Fibroblast of the aortic adventitia (primary cell): ENCODE data around the gene TICRR. TPM values are rescaled to one million over a fixed set of nuclear protein-coding genes. Genes with fewer than 3 reads are reported as not detected.
A peak's percentile ranks its signal among the peaks of the same experiment; 100 is the strongest.

Experiments used
- DNase-seq: peaks from one replicate; pipeline ENCODE4 v3.0.0-alpha.2; 2010; ENCODE audit warnings: low read depth
- H3K4me3 ChIP-seq: 2 replicates; pipeline ENCODE4 v1.5.1; 2011; ENCODE audit warnings: low read depth, mild to moderate bottlenecking, control low read depth, low read length, moderate library complexity
- total RNA-seq: library from RNA; depleted of rRNA; stranded (reverse); fragments of >200 nt; gene quantifications from 2 replicates; pipeline ENCODE4 v1.2.3, GENCODE V29; 2012; ENCODE audit warnings: low replicate concordance
- TF ChIP-seq, protein P1 (sequence below): IDR thresholded peaks from 2 replicates; pipeline ENCODE4 v1.5.1; 2011; ENCODE audit warnings: mild to moderate bottlenecking, low read length, control low read depth, inconsistent platforms; ENCODE audit not compliant: insufficient read depth

TICRR gene
- total RNA-seq, 1 donor, result 8.8 TPM

GRCh38 chr15:89669941-89670340 lies 94.7 kb downstream of the TICRR start:
- TF ChIP-seq, protein P1, sequence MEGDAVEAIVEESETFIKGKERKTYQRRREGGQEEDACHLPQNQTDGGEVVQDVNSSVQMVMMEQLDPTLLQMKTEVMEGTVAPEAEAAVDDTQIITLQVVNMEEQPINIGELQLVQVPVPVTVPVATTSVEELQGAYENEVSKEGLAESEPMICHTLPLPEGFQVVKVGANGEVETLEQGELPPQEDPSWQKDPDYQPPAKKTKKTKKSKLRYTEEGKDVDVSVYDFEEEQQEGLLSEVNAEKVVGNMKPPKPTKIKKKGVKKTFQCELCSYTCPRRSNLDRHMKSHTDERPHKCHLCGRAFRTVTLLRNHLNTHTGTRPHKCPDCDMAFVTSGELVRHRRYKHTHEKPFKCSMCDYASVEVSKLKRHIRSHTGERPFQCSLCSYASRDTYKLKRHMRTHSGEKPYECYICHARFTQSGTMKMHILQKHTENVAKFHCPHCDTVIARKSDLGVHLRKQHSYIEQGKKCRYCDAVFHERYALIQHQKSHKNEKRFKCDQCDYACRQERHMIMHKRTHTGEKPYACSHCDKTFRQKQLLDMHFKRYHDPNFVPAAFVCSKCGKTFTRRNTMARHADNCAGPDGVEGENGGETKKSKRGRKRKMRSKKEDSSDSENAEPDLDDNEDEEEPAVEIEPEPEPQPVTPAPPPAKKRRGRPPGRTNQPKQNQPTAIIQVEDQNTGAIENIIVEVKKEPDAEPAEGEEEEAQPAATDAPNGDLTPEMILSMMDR, result no peak
- no peak for DNase-seq
- H3K4me3 ChIP-seq, result no peak overlapping the region

DNA sequence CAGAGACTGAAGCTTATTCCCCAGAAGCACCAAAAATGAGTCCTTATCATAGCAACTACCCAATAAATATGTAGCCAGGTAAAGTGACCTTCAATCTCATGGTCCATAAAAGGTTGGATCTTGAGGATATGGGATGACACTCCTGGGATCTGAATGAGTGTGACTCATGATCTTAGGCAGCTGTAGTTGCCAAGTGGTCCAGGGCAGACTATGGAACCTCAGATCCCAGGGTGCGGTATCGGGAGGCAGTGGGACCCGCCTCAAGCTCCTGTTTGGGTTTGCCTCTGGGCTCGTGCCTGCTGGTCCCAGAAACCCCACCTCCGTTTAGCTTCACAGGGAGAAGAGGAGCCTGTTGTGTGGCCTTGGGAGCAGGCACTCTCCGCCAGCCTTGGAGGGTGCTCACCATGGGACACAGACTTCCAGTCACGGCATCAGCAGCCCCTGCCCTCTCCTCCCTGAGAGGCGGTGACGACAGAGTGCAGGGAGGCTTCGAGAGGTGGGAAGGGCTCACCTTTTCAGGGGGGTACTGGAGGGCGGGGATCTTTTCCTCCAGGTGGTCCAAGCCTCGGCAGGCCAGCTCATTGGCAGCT lies 95.8 kb downstream of the TICRR start:
- H3K4me3 ChIP-seq, result no peak overlapping the region
- TF ChIP-seq, protein P1, result no peak
- DNase-seq, result no peak

DNA sequence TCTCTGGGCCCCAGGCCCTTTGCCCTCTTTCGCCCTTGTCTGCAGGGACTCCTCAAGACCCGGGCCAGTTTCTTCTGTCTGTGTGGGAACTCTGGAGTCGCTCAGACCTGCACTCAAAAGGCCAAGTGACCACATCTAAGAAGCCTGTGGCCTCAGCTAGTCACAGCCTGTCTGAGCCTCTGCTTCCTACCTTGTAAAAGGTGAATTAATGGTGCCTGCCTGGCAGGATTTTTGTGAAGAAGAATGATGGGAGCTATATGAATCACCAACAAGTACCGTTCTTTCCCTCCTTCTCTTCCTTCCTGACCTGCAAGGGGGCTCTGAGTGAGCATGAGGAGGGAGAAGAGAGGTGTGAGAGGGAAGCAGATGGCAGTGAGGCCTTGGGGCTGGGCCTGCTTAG lies 96.4 kb downstream of the TICRR start:
- TF ChIP-seq, protein P1, result no peak
- H3K4me3 ChIP-seq, result no peak overlapping the region
- no peak for DNase-seq

DNA sequence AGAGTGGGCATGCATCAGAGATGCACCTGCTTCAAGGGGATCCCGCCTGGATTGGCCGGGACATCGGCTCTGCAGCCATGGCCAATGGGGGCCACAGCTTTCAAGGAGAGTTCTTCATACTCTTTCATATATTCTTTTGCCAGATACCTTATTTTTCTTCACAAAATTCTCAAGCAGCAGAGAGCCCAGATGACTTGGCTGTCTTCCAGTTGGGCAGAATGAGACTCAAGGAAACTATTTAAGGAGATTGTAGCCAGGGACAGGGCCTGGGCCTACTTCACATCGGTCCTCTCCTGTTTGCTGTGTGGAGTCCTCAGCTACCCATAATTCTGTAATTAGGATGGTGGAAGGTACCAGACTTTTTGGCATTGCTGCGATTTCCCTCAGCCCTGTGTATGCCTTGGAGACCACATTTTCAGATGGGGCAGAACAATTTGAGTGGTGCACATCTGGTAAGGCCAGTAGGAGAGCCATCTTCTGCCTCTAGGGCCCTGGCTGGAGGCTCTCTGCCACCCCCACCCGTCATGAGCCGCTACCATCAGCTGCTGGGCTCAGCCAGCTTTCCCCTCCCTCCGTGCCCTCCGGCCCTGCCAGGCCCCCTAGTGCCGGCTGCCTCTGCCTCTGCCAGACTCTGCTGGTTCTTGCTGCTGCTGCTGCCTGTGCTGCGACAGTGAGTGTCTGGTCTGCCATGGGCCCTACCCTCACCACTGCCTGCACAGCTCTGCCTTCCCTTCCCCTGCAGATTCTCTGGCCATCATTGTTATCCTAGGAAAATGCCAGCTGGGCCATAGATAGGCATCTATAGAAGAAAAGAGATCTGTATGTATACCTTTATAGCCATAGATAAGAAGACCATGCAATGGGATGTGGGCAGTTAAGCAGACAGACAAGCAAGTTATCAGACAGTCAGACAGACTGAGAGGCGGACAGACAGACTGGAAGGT lies 97.2 kb downstream of the TICRR start:
- DNase-seq, result peak; percentile 88
- TF ChIP-seq, protein P1, result no peak
- H3K4me3 ChIP-seq, result no peak overlapping the region

- TF ChIP-seq, protein P1, result peak; percentile 27
- DNase-seq, result no peak
- no peak overlapping the region for H3K4me3 ChIP-seq
Measured at GRCh38 chr15:89673165-89673512, 97.9 kb downstream of the TICRR start.

DNA sequence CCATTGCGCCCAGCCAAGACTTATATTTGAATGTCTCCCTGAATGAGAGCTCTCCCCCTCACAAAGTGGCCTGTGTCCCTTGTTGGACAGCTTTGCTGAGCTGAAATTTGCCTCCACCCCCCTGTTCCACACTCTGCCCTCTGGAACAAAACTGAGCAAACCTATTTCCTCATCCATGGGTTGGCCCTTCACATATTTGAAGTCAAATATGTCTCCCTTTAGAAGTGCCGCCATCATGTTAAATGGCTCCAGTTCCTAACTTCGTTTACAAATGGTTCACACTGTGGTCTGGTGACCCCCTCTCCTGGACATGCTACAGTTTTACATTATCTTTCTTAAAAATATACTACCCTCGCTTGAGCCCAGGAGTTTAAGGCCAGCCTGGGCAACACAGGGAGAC lies 99.3 kb downstream of the TICRR start:
- TF ChIP-seq, protein P1, result no peak
- DNase-seq, result no peak
- no peak overlapping the region for H3K4me3 ChIP-seq
